ENCODE results near the gene RTF1.

- TF ChIP-seq BHLHE40 (IDR thresholded peaks at IDR 0.05; ENCODE audit: borderline replicate concordance) (no peak), ZNF384 (IDR thresholded peaks at IDR 0.05) (no peak), HDGF (IDR thresholded peaks at IDR 0.05; ENCODE audit: borderline replicate concordance) (no peak), NFRKB (IDR thresholded peaks at IDR 0.05) (no peak), ARNT (IDR thresholded peaks at IDR 0.05) (no peak)
These were observed 86.1 kb downstream of the RTF1 start for GRCh38 chr15:41502795-41503668.

Measured in HEK293T (cell line).